ENCODE results near the gene ANKRD44.

DNA sequence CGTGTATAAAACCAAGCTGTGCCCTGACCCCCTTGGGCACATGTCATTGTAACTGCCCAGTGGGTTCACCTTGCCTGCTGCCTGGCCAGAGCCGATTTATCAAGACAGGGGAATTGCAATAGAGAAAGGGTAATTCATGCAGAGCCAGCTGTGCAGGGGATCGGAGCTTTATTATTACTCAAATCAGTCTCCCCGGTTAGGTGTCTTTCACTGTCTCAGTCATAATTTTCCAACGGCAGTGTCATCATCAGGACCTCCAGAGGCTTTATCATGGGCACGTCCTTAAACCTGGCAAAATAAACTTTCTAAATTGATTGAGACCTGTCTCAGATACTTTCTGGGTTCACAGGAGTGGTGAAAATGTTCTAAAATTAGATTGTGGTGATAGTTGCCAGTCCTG lies 354.5 kb downstream of the ANKRD44 start:
- TF ChIP-seq, protein P1, sequence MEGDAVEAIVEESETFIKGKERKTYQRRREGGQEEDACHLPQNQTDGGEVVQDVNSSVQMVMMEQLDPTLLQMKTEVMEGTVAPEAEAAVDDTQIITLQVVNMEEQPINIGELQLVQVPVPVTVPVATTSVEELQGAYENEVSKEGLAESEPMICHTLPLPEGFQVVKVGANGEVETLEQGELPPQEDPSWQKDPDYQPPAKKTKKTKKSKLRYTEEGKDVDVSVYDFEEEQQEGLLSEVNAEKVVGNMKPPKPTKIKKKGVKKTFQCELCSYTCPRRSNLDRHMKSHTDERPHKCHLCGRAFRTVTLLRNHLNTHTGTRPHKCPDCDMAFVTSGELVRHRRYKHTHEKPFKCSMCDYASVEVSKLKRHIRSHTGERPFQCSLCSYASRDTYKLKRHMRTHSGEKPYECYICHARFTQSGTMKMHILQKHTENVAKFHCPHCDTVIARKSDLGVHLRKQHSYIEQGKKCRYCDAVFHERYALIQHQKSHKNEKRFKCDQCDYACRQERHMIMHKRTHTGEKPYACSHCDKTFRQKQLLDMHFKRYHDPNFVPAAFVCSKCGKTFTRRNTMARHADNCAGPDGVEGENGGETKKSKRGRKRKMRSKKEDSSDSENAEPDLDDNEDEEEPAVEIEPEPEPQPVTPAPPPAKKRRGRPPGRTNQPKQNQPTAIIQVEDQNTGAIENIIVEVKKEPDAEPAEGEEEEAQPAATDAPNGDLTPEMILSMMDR (IDR thresholded peaks at IDR 0.05) = no peak
- no peak for TF ChIP-seq POLR2A (IDR thresholded peaks at IDR 0.05)
